BE2C (cell line): ENCODE data around the gene COA7.

Experiments
- DNase-seq: peaks from one replicate; pipeline ENCODE4 v3.0.0-alpha.2; 2020
- H3K27me3 ChIP-seq: fragments of 250-450 bp; sonication (Bioruptor Pico); 2 replicates; pipeline ENCODE4 v1.5.1; 2020; ENCODE audit warnings: mild to moderate bottlenecking
- H3K36me3 ChIP-seq: fragments of 250-450 bp; sonication (Bioruptor Pico); 2 replicates; pipeline ENCODE4 v1.5.1; 2020; ENCODE audit warnings: mild to moderate bottlenecking
- H3K4me1 ChIP-seq: fragments of 250-450 bp; sonication (Bioruptor Pico); 2 replicates; pipeline ENCODE4 v1.5.1; 2020
- H3K4me3 ChIP-seq: 2 replicates; pipeline ENCODE4 v1.5.1; 2011; ENCODE audit warnings: low read depth, low read length
- H3K9me3 ChIP-seq: fragments of 250-450 bp; sonication (Bioruptor Pico); 2 replicates; pipeline ENCODE4 v1.5.1; 2020
- CTCF ChIP-seq: IDR thresholded peaks from 2 replicates; pipeline ENCODE4 v1.5.1; 2012; ENCODE audit warnings: mild to moderate bottlenecking, low read depth, low read length

Gene COA7

GRCh38 chr1:52662645-52663313 is 35.4 kb downstream of the COA7 start:
- TF ChIP-seq CTCF, result peak; percentile 8; the same call in 1 of the 2 replicates

GRCh38 chr1:52660807-52661206 is 37.3 kb downstream of the COA7 start:
- TF ChIP-seq CTCF, result no peak
- Histone ChIP-seq H3K36me3 (no peaks in the 10 kb centered on the region), H3K4me1 (no peaks in the 10 kb centered on the region; the same call in 1 of the 2 replicates), H3K9me3 (no peaks in the 10 kb centered on the region), H3K4me3 (no peak overlapping the region), H3K27me3 (no peaks in the 10 kb centered on the region)
- no peak for DNase-seq

More at GRCh38 chr1:52662645-52663313, 35.4 kb downstream of the COA7 start:
- no peaks in the 10 kb centered on the region; the same call in 1 of the 2 replicates for H3K4me1 ChIP-seq
- peak; percentile 60 for DNase-seq
- no peaks in the 10 kb centered on the region for H3K9me3 ChIP-seq
- no peaks in the 10 kb centered on the region for H3K36me3 ChIP-seq
- H3K27me3 ChIP-seq, result no peaks in the 10 kb centered on the region
- peak overlapping the region; percentile 16 for H3K4me3 ChIP-seq

GRCh38 chr1:52659851-52660596 is 38.1 kb downstream of the COA7 start:
- no peak for TF ChIP-seq CTCF
- H3K36me3 ChIP-seq, result no peaks in the 10 kb centered on the region
- DNase-seq, result no peak
- no peak overlapping the region for H3K4me3 ChIP-seq
- H3K4me1 ChIP-seq, result no peaks in the 10 kb centered on the region; the same call in 1 of the 2 replicates
- no peaks in the 10 kb centered on the region for H3K9me3 ChIP-seq
- H3K27me3 ChIP-seq, result no peaks in the 10 kb centered on the region

- no peak for DNase-seq
- Histone ChIP-seq H3K27me3 (no peaks in the 10 kb centered on the region), H3K4me1 (no peaks in the 10 kb centered on the region; the same call in 1 of the 2 replicates), H3K36me3 (no peaks in the 10 kb centered on the region), H3K9me3 (no peaks in the 10 kb centered on the region), H3K4me3 (no peak overlapping the region)
- no peak for TF ChIP-seq CTCF
Measured at GRCh38 chr1:52659356-52659755, 38.8 kb downstream of the COA7 start.

GRCh38 chr1:52658795-52659194 is 39.4 kb downstream of the COA7 start:
- no peak for DNase-seq
- no peaks in the 10 kb centered on the region for H3K9me3 ChIP-seq
- H3K27me3 ChIP-seq, result no peaks in the 10 kb centered on the region
- TF ChIP-seq CTCF, result no peak
- no peaks in the 10 kb centered on the region for H3K36me3 ChIP-seq
- no peak overlapping the region for H3K4me3 ChIP-seq
- H3K4me1 ChIP-seq, result no peaks in the 10 kb centered on the region; the same call in 1 of the 2 replicates

- H3K4me3 ChIP-seq, result no peak overlapping the region
- no peak for TF ChIP-seq CTCF
- no peaks in the 10 kb centered on the region for H3K27me3 ChIP-seq
- no peaks in the 10 kb centered on the region for H3K4me1 ChIP-seq
- no peak for DNase-seq
- H3K9me3 ChIP-seq, result no peaks in the 10 kb centered on the region
- no peaks in the 10 kb centered on the region for H3K36me3 ChIP-seq
Measured at GRCh38 chr1:52657702-52658101, 40.4 kb downstream of the COA7 start.
